Karpas-422 (cell line): ENCODE data around the gene DLD. TPM values are rescaled to one million over a fixed set of nuclear protein-coding genes. Genes with fewer than 3 reads are reported as not detected.

ENCODE experiments used
- DNase-seq: peaks from one replicate; pipeline ENCODE4 v3.0.0-alpha.2; 2015
- H2AFZ ChIP-seq: fragments of 200-600 bp; sonication (generic); 2 replicates; pipeline ENCODE4 v1.6.1; 2014; ENCODE audit warnings: antibody characterized with exemption, low read length, mixed read lengths
- H3K27ac ChIP-seq: fragments of 200-600 bp; sonication (generic); 2 replicates; pipeline ENCODE4 v1.5.1; 2014; ENCODE audit warnings: mild to moderate bottlenecking, low read length, moderate library complexity
- H3K27me3 ChIP-seq: fragments of 200-600 bp; sonication (generic); 2 replicates; pipeline ENCODE4 v1.6.1; 2014; ENCODE audit warnings: low read length, mixed read lengths
- H3K36me3 ChIP-seq: fragments of 200-600 bp; sonication (generic); 2 replicates; pipeline ENCODE4 v1.6.1; 2014; ENCODE audit warnings: low read length, mixed read lengths; ENCODE audit not compliant: insufficient read depth
- H3K4me1 ChIP-seq: fragments of 200-600 bp; sonication (generic); 2 replicates; pipeline ENCODE4 v1.6.1; 2014; ENCODE audit warnings: mild to moderate bottlenecking, low read length, mixed read lengths
- H3K4me2 ChIP-seq: fragments of 200-600 bp; sonication (generic); 2 replicates; pipeline ENCODE4 v1.6.1; 2014; ENCODE audit warnings: low read length, low read depth, mild to moderate bottlenecking; ENCODE audit not compliant: poor library complexity, severe bottlenecking
- H3K4me3 ChIP-seq: fragments of 200-600 bp; sonication (generic); 2 replicates; pipeline ENCODE4 v1.5.1; 2014; ENCODE audit warnings: mild to moderate bottlenecking, antibody characterized with exemption, low read length, mixed read lengths
- H3K79me2 ChIP-seq: fragments of 200-600 bp; sonication (generic); 2 replicates; pipeline ENCODE4 v1.6.1; 2014; ENCODE audit warnings: mild to moderate bottlenecking, low read length, mixed read lengths
- H3K9ac ChIP-seq: fragments of 200-600 bp; sonication (generic); 2 replicates; pipeline ENCODE4 v1.6.0; 2014; ENCODE audit warnings: low read length
- H3K9me2 ChIP-seq: fragments of 200-600 bp; sonication (generic), shearing (Covaris generic); replicated peaks from 2 replicates; pipeline ENCODE4 v1.6.0; 2014; ENCODE audit warnings: mild to moderate bottlenecking, low read length, moderate library complexity; ENCODE audit not compliant: insufficient read depth
- H3K9me3 ChIP-seq: fragments of 300-700, 200-600 bp; sonication (generic); 2 replicates; pipeline ENCODE4 v1.6.1; 2014; ENCODE audit warnings: low read length, mixed read lengths
- H4K20me1 ChIP-seq: fragments of 200-600 bp; sonication (generic); 2 replicates; pipeline ENCODE4 v1.6.1; 2014; ENCODE audit warnings: mild to moderate bottlenecking, antibody characterized with exemption, low read length, low read depth; ENCODE audit not compliant: insufficient read depth
- total RNA-seq: library from RNA; depleted of rRNA; stranded (reverse); fragments of >200 nt; shearing (Covaris generic); gene quantifications from 2 replicates; pipeline ENCODE4 v1.2.3, GENCODE V29; 2014; ENCODE audit warnings: low replicate concordance

Gene DLD
- total RNA-seq, 1 experiment from 2014 or later: 103 TPM

- no peaks in the 10 kb centered on the region for H3K79me2 ChIP-seq
- H3K36me3 ChIP-seq: no peaks in the 10 kb centered on the region; the same call in 1 of the 2 replicates
- no peaks in the 10 kb centered on the region for H3K4me1 ChIP-seq
- no peaks in the 10 kb centered on the region for H3K27me3 ChIP-seq
- no peak overlapping the region for H3K27ac ChIP-seq
- H3K9me3 ChIP-seq: no peaks in the 10 kb centered on the region
- H3K9ac ChIP-seq: no peak overlapping the region
- H4K20me1 ChIP-seq: no peaks in the 10 kb centered on the region
- no peaks in the 10 kb centered on the region for H3K9me2 ChIP-seq
- H3K4me3 ChIP-seq: no peak overlapping the region
- H3K4me2 ChIP-seq: no peak overlapping the region
- H2AFZ ChIP-seq: no peak overlapping the region
- DNase-seq: no peak
Observed at GRCh38 chr7:107938456-107939250, 47.7 kb downstream of the DLD start.

- Histone ChIP-seq H3K4me2 (no peak overlapping the region), H3K9ac (no peak overlapping the region), H3K9me2 (no peaks in the 10 kb centered on the region), H4K20me1 (no peaks in the 10 kb centered on the region), H3K4me3 (no peak overlapping the region), H3K9me3 (no peaks in the 10 kb centered on the region), H2AFZ (no peak overlapping the region), H3K4me1 (no peaks in the 10 kb centered on the region), H3K27me3 (no peaks in the 10 kb centered on the region), H3K27ac (no peak overlapping the region), H3K79me2 (no peaks in the 10 kb centered on the region), H3K36me3 (no peaks in the 10 kb centered on the region; the same call in 1 of the 2 replicates)
- DNase-seq: no peak
Observed at GRCh38 chr7:107939573-107940489, 48.8 kb downstream of the DLD start.

- no peaks in the 10 kb centered on the region for H4K20me1 ChIP-seq
- H2AFZ ChIP-seq: no peak overlapping the region
- H3K36me3 ChIP-seq: no peaks in the 10 kb centered on the region; the same call in 1 of the 2 replicates
- H3K9ac ChIP-seq: no peak overlapping the region
- no peak overlapping the region for H3K27ac ChIP-seq
- no peak overlapping the region for H3K4me2 ChIP-seq
- H3K9me2 ChIP-seq: no peaks in the 10 kb centered on the region
- H3K4me1 ChIP-seq: no peaks in the 10 kb centered on the region
- no peaks in the 10 kb centered on the region for H3K27me3 ChIP-seq
- no peaks in the 10 kb centered on the region for H3K9me3 ChIP-seq
- H3K79me2 ChIP-seq: no peaks in the 10 kb centered on the region
- H3K4me3 ChIP-seq: no peak overlapping the region
- DNase-seq: no peak
Observed at GRCh38 chr7:107940951-107941350, 50.0 kb downstream of the DLD start.

- Histone ChIP-seq H3K4me3 (no peak overlapping the region), H3K79me2 (no peaks in the 10 kb centered on the region), H4K20me1 (no peaks in the 10 kb centered on the region), H3K9ac (no peak overlapping the region), H3K9me2 (no peaks in the 10 kb centered on the region), H2AFZ (no peak overlapping the region), H3K4me1 (no peaks in the 10 kb centered on the region), H3K36me3 (no peaks in the 10 kb centered on the region; the same call in 1 of the 2 replicates), H3K27ac (no peak overlapping the region), H3K4me2 (no peak overlapping the region), H3K27me3 (no peaks in the 10 kb centered on the region), H3K9me3 (no peaks in the 10 kb centered on the region)
- DNase-seq: no peak
Observed at GRCh38 chr7:107943018-107943417, 52.0 kb downstream of the DLD start.

GRCh38 chr7:107944411-107945169 is 53.6 kb downstream of the DLD start:
- Histone ChIP-seq H3K27me3 (no peaks in the 10 kb centered on the region), H3K4me2 (no peak overlapping the region), H3K4me1 (no peaks in the 10 kb centered on the region), H2AFZ (no peak overlapping the region), H3K27ac (no peak overlapping the region), H3K9me3 (no peaks in the 10 kb centered on the region), H3K36me3 (no peaks in the 10 kb centered on the region; the same call in 1 of the 2 replicates), H3K79me2 (no peaks in the 10 kb centered on the region), H3K9ac (no peak overlapping the region), H3K4me3 (no peak overlapping the region), H4K20me1 (no peaks in the 10 kb centered on the region), H3K9me2 (no peaks in the 10 kb centered on the region)
- DNase-seq: no peak

GRCh38 chr7:107945332-107945731 is 54.3 kb downstream of the DLD start:
- no peak for DNase-seq
- Histone ChIP-seq H3K79me2 (no peaks in the 10 kb centered on the region), H3K9ac (no peak overlapping the region), H3K27ac (no peak overlapping the region), H3K9me3 (no peaks in the 10 kb centered on the region), H2AFZ (no peak overlapping the region), H4K20me1 (no peaks in the 10 kb centered on the region), H3K9me2 (no peaks in the 10 kb centered on the region), H3K4me1 (no peaks in the 10 kb centered on the region), H3K36me3 (no peaks in the 10 kb centered on the region), H3K27me3 (no peaks in the 10 kb centered on the region), H3K4me3 (no peak overlapping the region), H3K4me2 (no peak overlapping the region)

GRCh38 chr7:107946451-107946850 is 55.5 kb downstream of the DLD start:
- H2AFZ ChIP-seq: no peak overlapping the region
- no peak overlapping the region for H3K4me3 ChIP-seq
- no peak for DNase-seq
- no peaks in the 10 kb centered on the region for H3K27me3 ChIP-seq
- H4K20me1 ChIP-seq: no peaks in the 10 kb centered on the region
- no peak overlapping the region for H3K27ac ChIP-seq
- H3K9ac ChIP-seq: no peak overlapping the region
- H3K9me3 ChIP-seq: no peaks in the 10 kb centered on the region
- no peaks in the 10 kb centered on the region for H3K36me3 ChIP-seq
- H3K79me2 ChIP-seq: no peaks in the 10 kb centered on the region
- no peaks in the 10 kb centered on the region for H3K9me2 ChIP-seq
- H3K4me1 ChIP-seq: no peaks in the 10 kb centered on the region
- no peak overlapping the region for H3K4me2 ChIP-seq

- Histone ChIP-seq H3K27me3 (no peaks in the 10 kb centered on the region), H3K79me2 (no peaks in the 10 kb centered on the region), H3K4me2 (no peak overlapping the region), H3K4me1 (no peaks in the 10 kb centered on the region), H3K27ac (no peak overlapping the region), H3K9me2 (no peaks in the 10 kb centered on the region), H2AFZ (no peak overlapping the region), H3K4me3 (no peak overlapping the region), H3K9ac (no peak overlapping the region), H3K36me3 (no peaks in the 10 kb centered on the region), H3K9me3 (no peaks in the 10 kb centered on the region), H4K20me1 (no peaks in the 10 kb centered on the region)
- DNase-seq: no peak
Observed at GRCh38 chr7:107946881-107947280, 55.9 kb downstream of the DLD start.
